HG03025 (cell line): ENCODE results near the gene NUTF2.

ENCODE experiments used
- ATAC-seq: cut with Tn5 transposase; IDR thresholded peaks from one replicate; pipeline ENCODE4 v1.9.1; 2021; ENCODE audit warnings: mild to moderate bottlenecking, moderate library complexity; ENCODE audit not compliant: unreplicated experiment, low FRiP score

The NUTF2 gene

DNA sequence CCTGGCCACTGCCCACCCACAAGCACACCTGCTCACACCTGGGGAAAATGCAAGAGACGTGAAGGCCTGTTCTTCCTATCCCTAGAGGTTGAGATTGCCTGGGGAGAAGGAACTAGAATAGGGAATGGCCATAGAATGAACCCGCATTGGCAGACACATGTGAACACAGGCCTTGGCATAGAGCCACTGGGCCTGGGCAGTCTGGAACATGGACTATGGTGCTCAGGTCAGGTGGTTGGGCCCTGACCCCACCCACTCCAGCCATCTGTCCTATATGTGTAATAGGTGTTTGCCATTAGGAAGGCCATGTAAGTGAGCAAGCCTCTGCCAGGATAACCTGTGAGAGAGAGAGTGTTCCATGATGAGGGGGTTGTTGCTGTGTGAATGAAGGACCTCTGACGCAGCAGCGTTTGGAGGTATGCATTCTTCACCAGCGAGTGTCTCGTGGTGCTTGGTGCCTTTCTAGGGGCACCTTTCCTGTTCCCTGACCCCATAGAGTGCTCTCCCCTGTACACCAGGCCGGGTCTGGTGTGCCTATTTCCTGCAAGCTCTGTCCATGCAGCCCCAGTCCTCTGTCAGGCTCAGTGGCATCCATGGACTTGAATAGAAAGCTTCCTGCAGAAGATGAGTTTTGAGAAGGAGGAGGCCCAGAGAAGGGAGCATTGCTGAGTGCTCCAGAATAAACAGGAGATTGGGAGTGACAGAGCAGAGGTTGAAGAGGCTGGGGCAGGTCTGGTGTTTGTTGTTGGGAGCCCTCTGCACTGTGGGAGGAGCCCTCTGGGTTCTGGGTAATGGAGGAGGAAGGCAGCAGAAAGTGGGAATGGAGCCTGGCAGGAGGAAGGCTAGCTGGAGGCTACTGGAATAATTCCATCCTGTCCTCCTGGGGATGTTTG, 69.3 kb downstream of the NUTF2 start:
- ATAC-seq, result no peak

DNA sequence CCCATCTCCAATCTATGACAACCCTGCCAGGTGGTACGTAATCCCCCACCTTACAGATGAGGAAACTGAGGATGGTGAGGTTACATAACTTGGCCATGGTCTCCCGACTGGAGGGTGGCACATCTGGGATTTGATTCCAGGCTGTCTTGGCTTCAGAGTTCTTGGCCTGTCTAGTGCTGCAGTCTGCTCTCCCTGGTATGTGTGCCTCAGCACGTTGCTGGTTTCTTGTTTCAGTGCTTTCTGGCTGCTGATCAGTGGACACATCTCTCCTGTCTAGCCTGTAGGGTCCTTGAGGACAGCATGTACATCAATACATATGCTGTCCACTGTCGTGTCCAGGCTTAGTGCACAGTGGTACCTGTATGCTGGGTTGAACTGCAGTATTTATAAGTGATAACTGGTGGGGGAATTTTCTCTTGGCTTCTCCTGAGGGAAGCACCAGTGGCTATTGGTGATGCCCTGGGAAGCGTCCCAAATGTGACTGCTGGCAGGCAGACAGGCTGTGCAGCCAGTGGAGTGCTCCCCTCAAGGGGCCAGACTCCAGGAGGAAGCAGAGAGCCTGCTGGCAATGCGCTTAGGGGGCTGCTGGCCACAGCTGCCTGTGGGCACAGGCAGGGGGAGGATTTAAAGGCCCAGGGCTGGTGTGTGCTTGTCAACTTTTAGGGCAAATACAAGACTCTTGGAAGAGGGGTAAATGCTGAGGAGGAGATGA, 70.6 kb downstream of the NUTF2 start:
- ATAC-seq, result no peak

DNA sequence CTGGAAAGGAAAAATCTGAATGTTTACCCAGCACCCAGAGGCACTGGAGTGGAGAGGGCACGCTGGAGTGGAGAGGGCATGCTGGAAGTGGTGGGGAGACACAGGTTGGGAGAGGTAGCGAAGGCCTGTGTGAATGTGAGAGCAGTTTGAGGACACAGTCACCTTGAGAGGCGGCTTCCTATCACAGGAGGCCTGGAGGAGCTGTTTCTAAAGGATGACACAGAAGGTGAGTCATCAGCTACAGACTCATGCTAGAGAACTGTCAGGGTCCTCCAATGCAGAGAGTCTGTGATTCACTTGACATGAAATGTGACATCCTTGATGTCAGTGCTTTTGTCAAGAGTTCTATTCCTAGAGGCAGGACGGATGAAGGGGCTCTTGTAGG, 71.1 kb downstream of the NUTF2 start:
- no peak for ATAC-seq

DNA sequence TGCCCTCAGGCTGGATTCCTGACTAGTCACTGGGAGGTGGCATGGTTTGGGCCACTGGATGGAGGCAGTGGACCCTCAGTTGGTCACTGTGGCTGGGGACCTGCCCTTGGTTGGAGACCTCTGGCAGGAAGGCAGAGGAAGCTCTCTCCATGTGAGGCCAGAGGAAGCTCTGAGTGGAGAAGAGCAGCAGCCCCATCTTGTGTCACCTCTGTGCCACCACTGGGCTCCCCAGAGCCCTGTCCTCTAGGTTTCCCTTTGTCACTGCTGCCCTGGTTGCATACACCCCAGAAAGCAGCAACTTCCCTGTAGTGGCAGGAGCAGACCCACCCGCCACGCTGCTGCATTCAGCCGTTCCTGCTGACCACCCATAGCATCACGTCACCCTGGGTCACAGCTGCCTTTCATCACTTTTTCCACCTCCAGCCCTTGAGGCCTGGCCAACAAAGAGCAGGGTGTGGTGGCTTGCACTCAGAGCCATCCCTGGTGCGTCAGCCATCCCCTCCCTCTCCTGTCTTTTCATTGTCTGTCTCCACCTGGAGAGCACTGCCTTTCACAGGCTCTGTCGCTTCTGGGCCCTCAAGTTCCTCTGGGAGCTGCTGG, 73.0 kb downstream of the NUTF2 start:
- ATAC-seq, result no peak
